OCI-LY1 (cell line): ENCODE results near the gene WDR35.

Experiments
- H2AFZ ChIP-seq: fragments of 200-600 bp; sonication (generic), shearing (Covaris generic); 2 replicates; pipeline ENCODE4 v1.6.0; 2014; ENCODE audit warnings: antibody characterized with exemption, mild to moderate bottlenecking, low read length
- H3F3A ChIP-seq: fragments of 200-600 bp; sonication (generic), shearing (Covaris generic); 2 replicates; pipeline ENCODE4 v1.6.0; 2014; ENCODE audit warnings: mild to moderate bottlenecking, antibody characterized with exemption, low read length, moderate library complexity; ENCODE audit not compliant: insufficient read depth
- H3K27ac ChIP-seq: fragments of 200-600 bp; sonication (generic); 2 replicates; pipeline ENCODE4 v1.5.1; 2014; ENCODE audit warnings: low read length, mixed run types, mild to moderate bottlenecking, low read depth; ENCODE audit not compliant: poor library complexity, severe bottlenecking
- H3K27me3 ChIP-seq: fragments of 200-600 bp; sonication (generic); 2 replicates; pipeline ENCODE4 v1.6.0; 2014; ENCODE audit warnings: antibody characterized with exemption, mild to moderate bottlenecking, low read length, moderate library complexity; ENCODE audit not compliant: insufficient read depth
- H3K36me3 ChIP-seq: fragments of 200-600 bp; sonication (generic); 2 replicates; pipeline ENCODE4 v1.6.1; 2014; ENCODE audit warnings: mild to moderate bottlenecking, antibody characterized with exemption, low read length, moderate library complexity, mixed read lengths; ENCODE audit not compliant: insufficient read depth
- H3K4me1 ChIP-seq: fragments of 200-600 bp; sonication (generic); 2 replicates; pipeline ENCODE4 v1.5.1; 2014; ENCODE audit warnings: mild to moderate bottlenecking, low read length, moderate library complexity; ENCODE audit not compliant: insufficient read depth, severe bottlenecking
- H3K4me2 ChIP-seq: fragments of 200-600 bp; sonication (generic), shearing (Covaris generic); 2 replicates; pipeline ENCODE4 v1.6.1; 2014; ENCODE audit warnings: low read length
- H3K4me3 ChIP-seq: fragments of 200-600 bp; sonication (generic); 2 replicates; pipeline ENCODE4 v1.5.1; 2014; ENCODE audit warnings: low read length, low read depth, mild to moderate bottlenecking, mixed read lengths; ENCODE audit not compliant: poor library complexity, severe bottlenecking
- H3K79me2 ChIP-seq: fragments of 200-600 bp; shearing (Covaris generic); 2 replicates; pipeline ENCODE4 v1.6.1; 2016; ENCODE audit warnings: mixed run types, low read length, mixed read lengths; ENCODE audit not compliant: insufficient read depth
- H3K9ac ChIP-seq: fragments of 200-600 bp; sonication (generic), shearing (Covaris generic); 2 replicates; pipeline ENCODE4 v1.6.1; 2014; ENCODE audit warnings: mild to moderate bottlenecking, low read length, mixed read lengths
- H3K9me2 ChIP-seq: fragments of 200-600 bp; sonication (generic), shearing (Covaris generic); 2 replicates; pipeline ENCODE4 v1.6.1; 2014; ENCODE audit warnings: low read depth, mild to moderate bottlenecking, low read length, mixed read lengths
- H3K9me3 ChIP-seq: fragments of 200-600 bp; shearing (Covaris generic); 2 replicates; pipeline ENCODE4 v1.6.1; 2014; ENCODE audit warnings: low read length, mixed read lengths
- H4K20me1 ChIP-seq: fragments of 200-600 bp; sonication (generic), shearing (Covaris generic); 2 replicates; pipeline ENCODE4 v1.6.0; 2016; ENCODE audit warnings: mild to moderate bottlenecking, low read length; ENCODE audit not compliant: insufficient read depth
- CTCF ChIP-seq: fragments of 200-600 bp; sonication (generic), shearing (Covaris generic); IDR thresholded peaks from 2 replicates; pipeline ENCODE4 v1.5.1; 2017; ENCODE audit warnings: mild to moderate bottlenecking, antibody characterized with exemption, low read length, moderate library complexity, mixed read lengths
- EZH2 ChIP-seq: fragments of 200-600 bp; sonication (generic), shearing (Covaris generic); IDR thresholded peaks from 2 replicates; pipeline ENCODE4 v1.8.0; 2017; ENCODE audit warnings: borderline replicate concordance, mixed run types, mild to moderate bottlenecking, antibody characterized with exemption, low read length, moderate library complexity, mixed read lengths

The WDR35 gene

GRCh38 chr2:20034821-20035220 lies 44.9 kb upstream of the WDR35 start:
- H3K9me3 ChIP-seq: 0 out of 2 replicates have a peak, but pooled peaks cover 3% of the 10 kb centered on the region
- H3K9ac ChIP-seq: no peak overlapping the region
- H3K4me3 ChIP-seq: no peak overlapping the region
- H2AFZ ChIP-seq: no peak overlapping the region
- H3K79me2 ChIP-seq: no peaks in the 10 kb centered on the region
- no peak overlapping the region for H3K27ac ChIP-seq
- no peak overlapping the region for H3K4me2 ChIP-seq
- no peaks in the 10 kb centered on the region for H4K20me1 ChIP-seq
- no peaks in the 10 kb centered on the region for H3F3A ChIP-seq
- no peaks in the 10 kb centered on the region for H3K4me1 ChIP-seq
- no peaks in the 10 kb centered on the region for H3K27me3 ChIP-seq
- no peaks in the 10 kb centered on the region for H3K9me2 ChIP-seq
- H3K36me3 ChIP-seq: peaks cover 95% of the 10 kb centered on the region
- TF ChIP-seq EZH2: no peak
- TF ChIP-seq CTCF: no peak

DNA sequence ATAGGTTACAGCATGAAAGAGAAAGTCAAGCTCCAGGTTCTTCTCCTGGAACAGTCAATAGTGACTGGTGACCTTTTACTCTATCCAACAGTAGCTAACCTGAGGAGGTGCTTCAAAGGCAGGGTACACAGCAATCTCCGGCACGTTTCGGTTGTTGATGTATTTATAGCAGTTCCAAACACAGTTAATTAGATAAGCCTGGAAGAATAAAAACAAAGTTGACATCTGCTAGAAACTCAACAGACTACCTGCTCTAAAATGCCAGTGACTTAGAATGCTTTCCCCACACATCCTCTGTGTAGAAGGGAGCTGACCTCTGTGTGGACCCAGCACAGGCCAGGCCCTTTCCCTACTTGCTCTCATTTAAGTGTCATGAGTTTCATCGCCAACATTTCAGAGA lies 44.3 kb upstream of the WDR35 start:
- Histone ChIP-seq H3K9ac (no peak overlapping the region), H3K4me1 (no peaks in the 10 kb centered on the region), H3K27ac (no peak overlapping the region), H2AFZ (no peak overlapping the region), H3K4me3 (no peak overlapping the region), H4K20me1 (no peaks in the 10 kb centered on the region), H3K36me3 (peaks cover 98% of the 10 kb centered on the region), H3K4me2 (no peak overlapping the region), H3F3A (no peaks in the 10 kb centered on the region), H3K9me3 (0 out of 2 replicates have a peak, but pooled peaks cover 3% of the 10 kb centered on the region), H3K9me2 (no peaks in the 10 kb centered on the region), H3K79me2 (no peaks in the 10 kb centered on the region), H3K27me3 (no peaks in the 10 kb centered on the region)
- TF ChIP-seq CTCF (no peak), EZH2 (no peak)

- Histone ChIP-seq H3K79me2 (no peaks in the 10 kb centered on the region), H4K20me1 (no peaks in the 10 kb centered on the region)
Measured at GRCh38 chr2:20033322-20033721, 43.4 kb upstream of the WDR35 start.

More at GRCh38 chr2:20033322-20033721, 43.4 kb upstream of the WDR35 start:
- no peak overlapping the region for H3K4me3 ChIP-seq
- H3K27ac ChIP-seq: no peak overlapping the region
- H3K4me2 ChIP-seq: no peak overlapping the region
- no peaks in the 10 kb centered on the region for H3K27me3 ChIP-seq
- H3K9me2 ChIP-seq: no peaks in the 10 kb centered on the region
- no peaks in the 10 kb centered on the region for H3K4me1 ChIP-seq
- H3K36me3 ChIP-seq: peaks cover 98% of the 10 kb centered on the region
- TF ChIP-seq CTCF: no peak
- no peak for TF ChIP-seq EZH2
- no peak overlapping the region for H2AFZ ChIP-seq
- H3K9me3 ChIP-seq: 0 out of 2 replicates have a peak, but pooled peaks cover 3% of the 10 kb centered on the region
- no peak overlapping the region for H3K9ac ChIP-seq
- H3F3A ChIP-seq: no peaks in the 10 kb centered on the region
